Measurements from ENCODE around the gene DCLRE1C. TPM values are rescaled to one million over a fixed set of nuclear protein-coding genes. Genes with fewer than 3 reads are reported as not detected.

Gene DCLRE1C
- total and polyA plus RNA-seq, 2 of the 8 experiments (the other 6 are each of a cell fraction or from before 2014, with no cell fraction given): 0.77 to 7.4 TPM

GRCh38 chr10:14967897-14968296 lies 14.0 kb upstream of the DCLRE1C start:
- 78% methylated on average over 2 of the region's 2 CpGs; no CpG with 5 or more reads in 1 of the 2 experiments for WGBS, 2 experiments (ENCODE audit: extremely low coverage in 1 of 2, insufficient coverage in 1 of 2, insufficient read length in 1 of 2, insufficient replicate concordance in 2 of 2, low coverage in 1 of 2, low lambda C conversion rate in 2 of 2, missing lambda C conversion rate in 1 of 2)
- no peaks in the 10 kb centered on the region for H3K4me1 ChIP-seq (replicated peaks in 1 of 4; ENCODE audit: control insufficient read depth in 3 of 4, insufficient read depth in 4 of 4, low read length in 3 of 4)
- no peak for FAIRE-seq
- TF ChIP-seq GTF2F1 (IDR thresholded peaks at IDR 0.05; ENCODE audit: borderline replicate concordance, low read depth, low read length) (no peak), ZNF274 (IDR thresholded peaks at IDR 0.05; ENCODE audit: borderline replicate concordance, extremely low read depth, low read length) (no peak), BCL11A (IDR thresholded peaks at IDR 0.05; ENCODE audit: low read depth in 2 of 2, low read length in 2 of 2) (no peak), TBP (IDR thresholded peaks at IDR 0.05; ENCODE audit: low read depth, low read length) (no peak), CTBP2 (IDR thresholded peaks at IDR 0.05; ENCODE audit: borderline replicate concordance, insufficient read depth, insufficient read length, low read length) (no peak), JUN (IDR thresholded peaks at IDR 0.05; ENCODE audit: low read depth, low read length) (no peak), NRF1 (IDR thresholded peaks at IDR 0.05; ENCODE audit: low read depth, low read length) (no peak), KDM1A (IDR thresholded peaks at IDR 0.05; ENCODE audit: borderline replicate concordance, low read length) (no peak), SIN3A (conservative IDR thresholded peaks at IDR 0.05 in 1 of 2, IDR thresholded peaks at IDR 0.05 in 1 of 2; ENCODE audit: low read depth in 1 of 2, low read length in 2 of 2) (no peak), RAD21 (IDR thresholded peaks at IDR 0.05 in 1 of 2, conservative IDR thresholded peaks at IDR 0.05 in 1 of 2; ENCODE audit: low read depth in 2 of 2, low read length in 2 of 2) (no peak), KDM4A (IDR thresholded peaks at IDR 0.05; ENCODE audit: low read depth, low read length, severe bottlenecking) (no peak), BACH1 (IDR thresholded peaks at IDR 0.05; ENCODE audit: low read length) (no peak), HDAC2 (IDR thresholded peaks at IDR 0.05; ENCODE audit: borderline replicate concordance in 1 of 2, low read depth in 2 of 2, low read length in 2 of 2) (no peak), RFX5 (IDR thresholded peaks at IDR 0.05; ENCODE audit: borderline replicate concordance, low read depth, low read length) (no peak)

More at GRCh38 chr10:14967897-14968296, 14.0 kb upstream of the DCLRE1C start:
- Histone ChIP-seq H2BK20ac (ENCODE audit: low read length) (no peak overlapping the region), H3K79me1 (ENCODE audit: low read depth, low read length) (no peaks in the 10 kb centered on the region), H2BK120ac (replicated peaks; ENCODE audit: low read depth, low read length) (no peak overlapping the region), H3K56ac (replicated peaks; ENCODE audit: insufficient read length, low read depth, low read length) (no peak overlapping the region), H4K8ac (ENCODE audit: extremely low read depth, insufficient read depth, low read length) (no peak overlapping the region), H3K14ac (ENCODE audit: insufficient read length) (no peak overlapping the region), H2AFZ (ENCODE audit: low read length) (no peak overlapping the region), H2AK5ac (ENCODE audit: low read depth, low read length) (no peak overlapping the region), H3K4ac (replicated peaks; ENCODE audit: insufficient read length, low read depth, low read length) (no peak overlapping the region), H3K23me2 (ENCODE audit: low read depth, low read length) (no peaks in the 10 kb centered on the region), H3K9ac (replicated peaks in 1 of 4; ENCODE audit: extremely low read depth in 1 of 4, low read depth in 3 of 4, low read length in 3 of 4) (no peak overlapping the region), H2BK12ac (ENCODE audit: low read depth, low read length) (no peak overlapping the region), H3K23ac (ENCODE audit: insufficient read length) (no peak overlapping the region), H3K18ac (ENCODE audit: extremely low read depth, low read length) (no peak overlapping the region), H2BK5ac (ENCODE audit: low read depth, low read length) (no peak overlapping the region), H3K79me2 (ENCODE audit: control insufficient read depth in 1 of 2, insufficient read depth in 2 of 2, low read length in 2 of 2) (no peaks in the 10 kb centered on the region), H4K91ac (replicated peaks; ENCODE audit: insufficient read length, low read length) (no peak overlapping the region), H4K5ac (ENCODE audit: insufficient read length, low read depth, low read length) (no peak overlapping the region), H3K27me3 (replicated peaks in 1 of 4; ENCODE audit: control insufficient read depth in 3 of 4, extremely low read depth in 1 of 4, insufficient read depth in 3 of 4, low read length in 3 of 4) (no peaks in the 10 kb centered on the region; a peak in 3 of 7 replicates), H3K4me3 (ENCODE audit: extremely low read depth in 1 of 4, insufficient read depth in 2 of 4, low read depth in 3 of 4, low read length in 4 of 4) (no peak overlapping the region), H3K36me3 (ENCODE audit: control insufficient read depth in 2 of 4, insufficient read depth in 4 of 4, low read length in 3 of 4) (no peaks in the 10 kb centered on the region), H3K4me2 (ENCODE audit: insufficient read depth in 1 of 2, low read depth in 2 of 2, low read length in 2 of 2) (no peak overlapping the region), H2BK15ac (ENCODE audit: low read length) (no peak overlapping the region), H3K9me3 (ENCODE audit: insufficient read depth in 2 of 2, low read depth in 1 of 2, low read length in 1 of 2) (no peaks in the 10 kb centered on the region), H4K20me1 (replicated peaks in 1 of 2; ENCODE audit: control insufficient read depth in 1 of 2, insufficient read depth in 2 of 2, low read length in 2 of 2) (no peaks in the 10 kb centered on the region), H3K27ac (ENCODE audit: low read depth, low read length) (no peak overlapping the region)
- no peak for DNase-seq (ENCODE audit: low read depth in 1 of 2, low spot score in 2 of 2)
- ChIA-PET CTCF (ENCODE audit: partially characterized antibody) (no interaction called here), POLR2A (ENCODE audit: partially characterized antibody) (interaction anchor here (1.4 to 2.3 kb wide), 2 partner anchors 8 to 14 kb away, joined by 4 to 8 read pairs; partner anchors contain the start of genes DCLRE1C and MEIG1)

All from H1 (cell line).